Measurements from ENCODE around the gene DDX51. TPM values are rescaled to one million over a fixed set of nuclear protein-coding genes. Genes with fewer than 3 reads are reported as not detected.

DDX51 gene
- total RNA-seq, 2 donors from 2014 or later: 9.4 to 22.9 TPM

DNA sequence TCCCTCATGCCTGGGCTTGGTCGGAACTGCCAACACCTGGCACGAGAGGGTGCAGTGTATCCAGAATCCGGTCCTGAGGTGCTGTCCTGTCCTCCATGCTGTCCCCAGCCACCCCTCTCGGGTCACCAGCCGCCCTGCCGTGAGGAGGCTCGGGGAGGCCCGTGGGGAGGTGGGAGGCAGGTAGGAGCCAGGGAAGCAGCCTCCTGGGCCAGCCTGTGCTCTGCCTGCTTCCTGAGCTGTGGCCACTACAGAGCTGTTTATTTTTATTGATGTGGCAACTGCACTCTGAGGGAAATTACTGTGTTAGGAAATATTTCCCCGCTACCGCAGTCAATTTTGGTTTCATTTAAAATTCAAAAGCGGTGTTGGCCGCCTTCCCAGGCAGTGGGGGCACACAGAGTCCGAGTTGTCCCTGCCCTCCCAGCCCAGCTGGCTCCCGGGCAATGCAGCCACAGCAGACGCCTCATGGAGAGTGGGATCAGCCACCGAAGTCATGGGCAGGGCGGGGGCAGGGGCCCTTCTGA lies 18.5 kb upstream of the DDX51 start:
- H3K36me3 ChIP-seq: no peaks in the 10 kb centered on the region
- H3K9ac ChIP-seq (ENCODE audit: low read depth in 2 of 2, low read length in 2 of 2): no peak overlapping the region
- no peak overlapping the region for H3K27ac ChIP-seq
- no peaks in the 10 kb centered on the region for H3K4me1 ChIP-seq
- TF ChIP-seq, protein P1, sequence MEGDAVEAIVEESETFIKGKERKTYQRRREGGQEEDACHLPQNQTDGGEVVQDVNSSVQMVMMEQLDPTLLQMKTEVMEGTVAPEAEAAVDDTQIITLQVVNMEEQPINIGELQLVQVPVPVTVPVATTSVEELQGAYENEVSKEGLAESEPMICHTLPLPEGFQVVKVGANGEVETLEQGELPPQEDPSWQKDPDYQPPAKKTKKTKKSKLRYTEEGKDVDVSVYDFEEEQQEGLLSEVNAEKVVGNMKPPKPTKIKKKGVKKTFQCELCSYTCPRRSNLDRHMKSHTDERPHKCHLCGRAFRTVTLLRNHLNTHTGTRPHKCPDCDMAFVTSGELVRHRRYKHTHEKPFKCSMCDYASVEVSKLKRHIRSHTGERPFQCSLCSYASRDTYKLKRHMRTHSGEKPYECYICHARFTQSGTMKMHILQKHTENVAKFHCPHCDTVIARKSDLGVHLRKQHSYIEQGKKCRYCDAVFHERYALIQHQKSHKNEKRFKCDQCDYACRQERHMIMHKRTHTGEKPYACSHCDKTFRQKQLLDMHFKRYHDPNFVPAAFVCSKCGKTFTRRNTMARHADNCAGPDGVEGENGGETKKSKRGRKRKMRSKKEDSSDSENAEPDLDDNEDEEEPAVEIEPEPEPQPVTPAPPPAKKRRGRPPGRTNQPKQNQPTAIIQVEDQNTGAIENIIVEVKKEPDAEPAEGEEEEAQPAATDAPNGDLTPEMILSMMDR (IDR thresholded peaks at IDR 0.05): no peak
- intact Hi-C loops (cut with DNase I): no loop called here
- DNase-seq: no peak
- no peak overlapping the region for H3K4me3 ChIP-seq
- no peaks in the 10 kb centered on the region for H3K9me3 ChIP-seq
- no peaks in the 10 kb centered on the region for H3K27me3 ChIP-seq

DNA sequence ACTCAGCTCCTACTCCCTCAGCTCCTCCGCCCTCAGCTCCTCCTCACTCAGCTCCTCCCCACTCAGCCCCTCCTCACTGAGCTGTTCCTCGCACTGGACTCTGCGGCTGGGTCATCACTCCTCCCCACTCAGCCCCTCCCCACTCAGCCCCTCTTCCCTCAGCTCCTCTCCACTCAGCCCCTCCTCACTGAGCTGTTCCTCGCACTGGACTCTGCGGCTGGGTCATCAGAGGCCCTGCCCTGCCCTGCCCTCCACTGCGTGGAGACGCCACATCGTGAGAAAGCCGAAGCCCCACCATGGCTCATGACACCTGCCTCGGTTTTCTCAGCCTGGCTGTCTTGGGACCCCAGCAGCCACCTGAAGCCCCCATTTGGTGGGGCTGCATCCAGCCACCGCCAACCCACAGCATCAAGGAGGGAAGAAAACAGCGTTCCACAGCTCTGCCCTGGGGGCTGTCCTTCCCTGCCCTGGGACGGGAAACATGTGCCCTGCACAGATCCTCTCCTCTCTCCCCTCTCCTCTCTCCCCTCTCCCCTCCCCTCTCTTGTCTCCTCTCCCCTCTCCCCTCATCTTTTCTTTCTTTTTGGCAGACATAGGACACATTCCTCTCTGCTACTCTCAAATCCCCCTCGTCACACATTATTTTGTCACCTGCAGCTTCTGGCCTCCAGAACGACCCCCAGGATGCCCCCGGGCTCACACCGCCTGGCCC lies 17.8 kb upstream of the DDX51 start:
- intact Hi-C loops (cut with DNase I): no loop called here
- H3K4me3 ChIP-seq: no peak overlapping the region

DNA sequence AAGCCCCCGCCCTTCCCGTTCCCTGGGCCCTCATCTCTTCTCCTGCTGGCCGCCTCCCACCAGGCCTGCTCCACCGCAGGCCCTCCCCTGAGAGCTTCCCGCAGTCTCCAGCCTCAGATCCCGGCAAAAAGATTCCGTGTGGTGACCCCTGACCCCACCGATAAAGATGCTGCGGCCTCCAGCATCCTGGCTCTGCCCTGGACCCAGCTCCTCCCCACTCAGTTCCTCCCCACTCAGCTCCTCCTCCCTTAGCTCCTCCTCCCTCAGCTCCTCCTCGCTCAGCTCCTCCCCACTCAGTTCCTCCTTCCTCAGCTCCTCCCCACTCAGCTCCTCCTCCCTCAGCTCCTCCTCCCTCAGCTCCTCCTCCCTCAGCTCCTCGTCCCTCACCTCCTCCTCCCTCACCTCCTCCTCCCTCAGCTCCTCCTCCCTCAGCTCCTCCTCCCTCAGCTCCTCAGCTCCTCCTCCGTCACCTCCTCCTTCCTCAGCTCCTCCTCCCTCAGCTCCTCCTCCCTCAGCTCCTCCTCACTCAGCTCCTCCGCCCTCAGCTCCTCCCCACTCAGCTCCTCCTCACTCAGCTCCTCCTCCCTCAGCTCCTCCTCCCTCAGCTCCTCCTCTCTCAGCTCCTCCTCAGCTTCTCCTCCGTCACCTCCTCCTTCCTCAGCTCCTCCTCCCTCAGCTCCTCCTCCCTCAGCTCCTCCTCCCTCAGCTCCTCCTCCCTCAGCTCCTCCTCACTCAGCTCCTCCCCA lies 17.1 kb upstream of the DDX51 start:
- no peaks in the 10 kb centered on the region for H3K9me3 ChIP-seq
- H3K36me3 ChIP-seq: no peaks in the 10 kb centered on the region
- no peak overlapping the region for H3K27ac ChIP-seq
- intact Hi-C loops (cut with DNase I): no loop called here
- TF ChIP-seq, protein P1 (IDR thresholded peaks at IDR 0.05): no peak
- no peaks in the 10 kb centered on the region for H3K27me3 ChIP-seq
- no peak overlapping the region for H3K9ac ChIP-seq (ENCODE audit: low read depth in 2 of 2, low read length in 2 of 2)
- H3K4me3 ChIP-seq: no peak overlapping the region
- DNase-seq: no peak
- no peaks in the 10 kb centered on the region for H3K4me1 ChIP-seq

More for the DNA sequence above, 17.8 kb upstream of the DDX51 start:
- TF ChIP-seq, protein P1 (IDR thresholded peaks at IDR 0.05): no peak
- H3K36me3 ChIP-seq: no peaks in the 10 kb centered on the region
- no peak overlapping the region for H3K27ac ChIP-seq
- DNase-seq: no peak
- H3K4me1 ChIP-seq: no peaks in the 10 kb centered on the region
- H3K27me3 ChIP-seq: no peaks in the 10 kb centered on the region
- H3K9ac ChIP-seq (ENCODE audit: low read depth in 2 of 2, low read length in 2 of 2): no peak overlapping the region
- no peaks in the 10 kb centered on the region for H3K9me3 ChIP-seq

DNA sequence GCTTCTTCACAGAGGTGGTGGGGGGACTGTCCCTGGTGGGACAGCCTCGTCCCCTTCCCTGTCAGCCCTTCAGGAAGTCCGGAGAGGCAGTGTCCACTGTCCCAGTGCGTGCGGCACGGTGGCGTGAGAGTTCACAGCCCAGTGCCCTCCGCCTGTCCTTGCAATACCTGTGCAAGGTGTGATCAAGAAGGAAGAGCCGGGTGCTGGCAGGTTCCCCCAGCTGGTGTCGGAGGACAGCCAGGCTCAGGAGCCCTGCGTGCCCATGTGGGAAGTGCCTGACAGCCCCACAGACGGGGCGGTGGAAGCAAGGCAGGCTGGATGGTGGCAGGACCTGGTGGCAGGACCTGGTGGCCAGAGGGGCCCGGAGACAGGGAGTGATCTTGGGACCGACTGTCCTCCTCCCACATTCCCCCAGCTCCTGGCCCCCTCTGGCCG lies 16.5 kb upstream of the DDX51 start:
- TF ChIP-seq, protein P1 (IDR thresholded peaks at IDR 0.05): no peak
- H3K36me3 ChIP-seq: no peaks in the 10 kb centered on the region
- intact Hi-C loops (cut with DNase I): no loop called here
- no peaks in the 10 kb centered on the region for H3K27me3 ChIP-seq
- H3K4me1 ChIP-seq: no peaks in the 10 kb centered on the region
- H3K27ac ChIP-seq: no peak overlapping the region
- no peak overlapping the region for H3K9ac ChIP-seq (ENCODE audit: low read depth in 2 of 2, low read length in 2 of 2)
- no peak for DNase-seq
- H3K4me3 ChIP-seq: no peak overlapping the region
- H3K9me3 ChIP-seq: no peaks in the 10 kb centered on the region

DNA sequence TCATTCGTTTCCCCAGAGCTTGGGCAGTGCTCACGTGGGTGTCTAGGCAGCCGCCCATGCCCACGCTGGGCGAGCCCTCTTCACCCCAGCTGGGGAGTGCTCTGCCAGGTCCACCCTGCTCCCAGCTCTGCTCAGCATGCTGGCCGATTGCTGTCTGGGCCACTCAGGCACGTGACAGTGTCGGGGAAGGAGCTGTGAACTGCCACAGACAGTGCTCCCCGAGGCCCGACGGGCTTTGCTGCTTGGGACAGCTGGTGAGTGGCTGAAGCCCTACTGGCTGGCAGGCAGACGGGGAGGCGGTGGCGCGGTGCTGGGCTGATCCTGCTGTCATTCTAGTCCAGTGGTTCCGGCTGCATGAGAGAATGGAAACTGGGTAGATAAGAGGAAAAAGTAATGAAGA lies 15.9 kb upstream of the DDX51 start:
- Histone ChIP-seq H3K36me3 (no peaks in the 10 kb centered on the region), H3K27me3 (no peaks in the 10 kb centered on the region), H3K27ac (no peak overlapping the region), H3K9me3 (no peaks in the 10 kb centered on the region), H3K9ac (ENCODE audit: low read depth in 2 of 2, low read length in 2 of 2) (no peak overlapping the region), H3K4me3 (no peak overlapping the region), H3K4me1 (no peaks in the 10 kb centered on the region)
- intact Hi-C loops (cut with DNase I): no loop called here
- no peak for DNase-seq
- TF ChIP-seq, protein P1 (IDR thresholded peaks at IDR 0.05): no peak

All from colonic mucosa (tissue), 4 donors.